T-helper 17 cell (primary cell): ENCODE results near the gene SERINC4. TPM values are rescaled to one million over a fixed set of nuclear protein-coding genes. Genes with fewer than 3 reads are reported as not detected.
A peak's percentile ranks its signal among the peaks of the same experiment; 100 is the strongest.
"Not testable (repeated sequence)": the region's sequence is repeated elsewhere in the genome, so short reads cannot be mapped to it uniquely, and the experiment has no call there.

Experiments used
- ATAC-seq: fragments of 150-1000 bp; cut with Tn5 transposase; 2 replicates; pipeline ENCODE4 v1.10.0; 2021; ENCODE audit warnings: mild to moderate bottlenecking, moderate library complexity
- DNase-seq, 3 donors: peaks; one replicate each; pipeline versions ENCODE4 v3.0.0 to v3.0.0-alpha.2; 2020 to 2021
- H3K9me3 ChIP-seq: one replicate; pipeline ENCODE4 v1.7.0; 2013; ENCODE audit warnings: low read length, mild to moderate bottlenecking; ENCODE audit not compliant: control insufficient read depth, poor library complexity, severe bottlenecking
- H3K27ac Mint-ChIP-seq: one replicate; pipeline ENCODE4 v1.8.0; 2022; ENCODE audit warnings: mild to moderate bottlenecking, moderate library complexity, mixed read lengths
- H3K27me3 Mint-ChIP-seq: one replicate; pipeline ENCODE4 v1.8.0; 2022; ENCODE audit warnings: mixed read lengths
- H3K36me3 Mint-ChIP-seq: one replicate; pipeline ENCODE4 v1.8.0; 2022; ENCODE audit warnings: low read depth, mixed read lengths
- H3K4me1 Mint-ChIP-seq: one replicate; pipeline ENCODE4 v1.8.0; 2022; ENCODE audit warnings: mild to moderate bottlenecking, mixed read lengths
- H3K4me3 Mint-ChIP-seq: one replicate; pipeline ENCODE4 v1.8.0; 2022; ENCODE audit warnings: mild to moderate bottlenecking, moderate library complexity, mixed read lengths
- total RNA-seq, 4 donors: library from RNA in 2 of 4; stranded (reverse) in 2 of 4; gene quantifications; one replicate each; pipeline ENCODE4 v1.2.3 and lab custom pipeline; 2022 to 2026

Gene SERINC4
- total RNA-seq, 2 donors from 2014 or later = 0.32 TPM; not detected in 1

DNA sequence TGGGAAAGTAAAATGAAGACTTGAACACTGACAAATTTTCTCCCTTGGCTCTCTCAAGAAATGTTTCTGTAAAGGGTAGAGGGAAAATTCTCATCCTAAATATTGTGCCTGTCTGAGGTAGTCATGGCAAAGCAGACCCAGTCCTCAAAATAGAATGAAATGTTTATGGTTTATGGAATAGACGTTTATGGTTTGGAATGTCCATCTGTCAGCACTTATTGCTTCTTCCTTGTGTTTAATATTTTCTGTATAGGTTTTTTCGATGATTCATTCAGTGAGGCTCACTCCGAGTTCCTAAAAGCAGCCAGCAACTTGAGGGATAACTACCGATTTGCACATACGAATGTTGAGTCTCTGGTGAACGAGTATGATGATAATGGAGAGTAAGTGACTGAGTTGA lies 37.2 kb downstream of the SERINC4 start:
- Mint-ChIP-seq H3K4me1 (peaks cover 8% of the 10 kb centered on the region), H3K27me3 (no peaks in the 10 kb centered on the region), H3K4me3 (no peak overlapping the region), H3K36me3 (peaks cover 3% of the 10 kb centered on the region), H3K27ac (no peak overlapping the region)
- DNase-seq (no peak), ATAC-seq (no peak)
- H3K9me3 ChIP-seq = no peaks in the 10 kb centered on the region

DNA sequence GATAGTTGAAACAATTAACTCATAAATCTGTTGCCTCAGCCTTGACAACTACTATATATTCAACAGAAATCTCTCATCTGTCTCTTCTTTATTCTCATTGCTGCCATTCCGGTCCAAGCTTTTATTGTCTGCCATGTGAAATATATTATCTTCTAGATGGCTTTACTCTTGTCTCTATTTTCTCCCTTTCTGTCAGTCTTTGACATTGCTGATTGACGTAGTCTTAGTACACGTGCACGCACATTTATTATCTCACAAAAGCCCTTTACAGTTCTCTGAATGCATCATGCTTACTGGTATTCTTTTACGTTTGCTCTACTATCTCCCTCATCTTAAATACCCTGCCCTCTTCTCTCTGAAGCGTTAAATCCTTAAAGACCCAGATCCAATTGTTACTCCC lies 48.1 kb downstream of the SERINC4 start:
- peaks cover 4% of the 10 kb centered on the region for H3K36me3 Mint-ChIP-seq
- H3K4me3 Mint-ChIP-seq = peak overlapping the region; percentile 86
- DNase-seq = no peak
- no peaks in the 10 kb centered on the region for H3K9me3 ChIP-seq
- no peak for ATAC-seq
- peak overlapping the region; percentile 57 for H3K27ac Mint-ChIP-seq
- peaks cover 42% of the 10 kb centered on the region for H3K4me1 Mint-ChIP-seq
- H3K27me3 Mint-ChIP-seq = no peaks in the 10 kb centered on the region

DNA sequence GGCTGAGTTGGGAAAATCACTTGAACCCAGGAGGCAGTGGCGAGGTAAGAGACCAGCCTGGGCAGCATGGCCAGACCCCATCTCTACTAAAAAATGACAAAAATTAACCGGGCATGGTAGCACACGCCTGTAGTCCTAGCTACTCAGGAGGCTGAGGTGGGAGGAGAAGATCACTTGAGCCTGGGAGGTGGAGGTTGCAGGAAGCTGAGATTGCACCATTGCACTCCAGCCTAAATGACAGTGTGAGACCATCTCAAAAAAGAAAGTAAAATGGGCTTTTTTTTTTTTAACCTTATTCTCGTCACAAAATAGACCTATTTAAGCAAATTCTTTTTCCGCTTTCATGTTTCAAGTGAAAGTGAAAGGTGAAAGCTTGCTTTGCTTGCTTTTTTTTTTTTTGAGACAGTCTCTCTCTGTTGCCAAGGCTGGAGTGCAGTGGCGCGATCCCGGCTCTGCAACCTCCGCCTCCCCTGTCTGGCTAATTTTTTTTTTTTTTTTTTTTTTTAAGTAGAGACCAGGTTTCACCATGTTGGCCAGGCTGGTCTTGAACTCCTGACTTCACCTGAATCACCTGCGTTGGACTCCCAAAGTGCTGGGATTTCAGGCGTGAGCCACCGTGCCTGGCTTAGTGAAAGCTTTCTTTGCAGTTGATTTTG lies 50.2 kb downstream of the SERINC4 start:
- ATAC-seq (peak; percentile 55), DNase-seq (peak in 2 of 3 donors; percentile 23 to 35)
- H3K36me3 Mint-ChIP-seq = peaks cover 4% of the 10 kb centered on the region
- H3K27me3 Mint-ChIP-seq = no peaks in the 10 kb centered on the region
- peak overlapping the region; percentile 97 for H3K27ac Mint-ChIP-seq
- peaks cover 48% of the 10 kb centered on the region for H3K4me1 Mint-ChIP-seq
- H3K4me3 Mint-ChIP-seq = peak overlapping the region; percentile 95
- no peaks in the 10 kb centered on the region for H3K9me3 ChIP-seq

DNA sequence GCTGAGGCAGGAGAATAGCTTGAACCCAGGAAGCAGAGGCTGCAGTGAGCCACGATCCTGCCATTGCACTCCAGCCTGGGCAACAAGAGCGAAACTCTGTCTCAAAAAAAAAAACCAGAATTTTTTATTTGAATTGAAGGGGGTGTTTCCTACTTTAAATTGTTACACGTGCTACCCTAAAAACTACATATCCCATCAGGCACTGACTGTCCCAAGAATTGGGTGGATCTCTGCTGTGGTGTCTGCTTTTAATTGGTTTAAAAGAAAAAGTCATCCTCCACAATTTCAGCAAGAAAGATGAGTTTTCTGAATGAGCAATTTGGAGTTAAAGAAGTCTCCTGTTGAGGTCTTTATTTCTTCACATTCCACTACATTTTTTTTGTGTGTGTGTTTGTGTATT lies 51.6 kb downstream of the SERINC4 start:
- H3K36me3 Mint-ChIP-seq = peaks cover 4% of the 10 kb centered on the region
- H3K9me3 ChIP-seq = no peaks in the 10 kb centered on the region
- ATAC-seq (peak; percentile 28), DNase-seq (no peak)
- peak overlapping the region; percentile 95 for H3K4me3 Mint-ChIP-seq
- H3K27ac Mint-ChIP-seq = peak overlapping the region; percentile 97
- peaks cover 45% of the 10 kb centered on the region for H3K4me1 Mint-ChIP-seq
- no peaks in the 10 kb centered on the region for H3K27me3 Mint-ChIP-seq

DNA sequence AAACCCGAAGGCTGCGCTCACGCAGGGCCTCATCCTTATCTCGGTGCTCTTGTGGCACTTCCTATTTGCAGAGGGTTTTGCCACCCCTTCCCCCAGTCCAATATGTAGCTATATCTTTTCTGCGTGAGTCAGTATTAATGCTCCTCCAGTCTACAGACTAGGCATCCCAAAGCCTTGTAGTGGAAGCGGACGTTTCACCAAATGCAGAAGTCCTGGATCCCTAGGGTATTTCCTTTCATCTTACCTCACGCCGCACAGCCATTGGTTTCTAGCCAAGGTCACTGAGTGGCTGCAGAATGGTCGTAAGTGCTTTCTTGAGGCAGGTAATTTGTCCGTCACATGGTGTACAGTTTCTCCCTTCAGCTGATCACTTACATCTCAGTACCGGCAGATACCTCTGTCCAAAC lies 53.1 kb downstream of the SERINC4 start:
- not testable (repeated sequence) for H3K36me3 Mint-ChIP-seq
- ATAC-seq = peak; percentile 42
- H3K4me1 Mint-ChIP-seq = peaks cover 37% of the 10 kb centered on the region

DNA sequence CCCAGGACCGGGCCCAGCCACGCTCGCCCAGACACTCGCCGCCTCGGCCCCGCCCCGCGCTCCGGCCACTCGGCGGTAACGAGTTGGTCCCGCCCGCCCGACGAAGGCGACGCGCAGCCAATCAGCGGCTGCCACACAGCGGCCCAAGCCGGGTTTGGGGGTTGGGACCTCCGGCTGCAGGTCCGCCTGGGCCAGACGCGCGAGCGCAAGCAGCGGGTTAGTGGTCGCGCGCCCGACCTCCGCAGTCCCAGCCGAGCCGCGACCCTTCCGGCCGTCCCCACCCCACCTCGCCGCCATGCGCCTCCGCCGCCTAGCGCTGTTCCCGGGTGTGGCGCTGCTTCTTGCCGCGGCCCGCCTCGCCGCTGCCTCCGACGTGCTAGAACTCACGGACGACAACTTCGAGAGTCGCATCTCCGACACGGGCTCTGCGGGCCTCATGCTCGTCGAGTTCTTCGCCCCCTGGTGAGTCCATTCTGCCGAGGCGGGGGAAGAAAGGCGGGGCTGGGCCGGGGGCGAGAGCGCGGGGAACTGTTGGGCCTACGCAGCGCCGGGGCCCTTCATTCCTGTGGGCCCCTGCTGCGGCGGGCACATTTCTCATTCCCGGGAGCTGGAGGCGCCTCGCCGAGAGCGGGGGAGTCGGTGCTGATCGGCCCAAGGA lies 53.6 kb downstream of the SERINC4 start, which contains the start of gene PDIA3:
Gene PDIA3, plus strand, starts transcription at position 194 of the 658 bp plus-strand sequence. Its CDS starts 102 bp downstream, at position 296.
- peak; percentile 77 to 84 (median 80) for DNase-seq
- H3K27ac Mint-ChIP-seq = peak within 1 kb of the TSS; percentile 97
- not testable (repeated sequence) for H3K9me3 ChIP-seq, H3K27me3 Mint-ChIP-seq, H3K36me3 Mint-ChIP-seq
- H3K4me1 Mint-ChIP-seq = peaks cover 32% of the 10 kb centered on the region
- peak within 1 kb of the TSS; percentile 95 for H3K4me3 Mint-ChIP-seq
- ATAC-seq = peak; percentile 81

More for the DNA sequence above, 53.1 kb downstream of the SERINC4 start:
- not testable (repeated sequence) for DNase-seq, H3K9me3 ChIP-seq, H3K27me3 Mint-ChIP-seq
- H3K27ac Mint-ChIP-seq = peak overlapping the region; percentile 97
- peak overlapping the region; percentile 95 for H3K4me3 Mint-ChIP-seq

Other genes with a start within 250 kb of the SERINC4 start
- 10 to 100 TPM; 25.6 to 35.5 TPM for gene PPIP5K1, start 210.0 kb downstream of the SERINC4 start, total RNA-seq
- not detected for gene CKMT1B, start 206.2 kb downstream of the SERINC4 start, total RNA-seq
- 1 to 10 TPM; 1.8 TPM for gene STRC, start 181.4 kb downstream of the SERINC4 start, total RNA-seq
- gene CATSPER2, start 151.4 kb downstream of the SERINC4 start, total RNA-seq = 1 to 10 TPM; 5.4 to 7.8 TPM
- gene CKMT1A, start 106.4 kb downstream of the SERINC4 start, total RNA-seq = not detected
- 100 to 1,000 TPM; 168 to 170 TPM for gene PDIA3, start 53.8 kb downstream of the SERINC4 start, total RNA-seq
- under 1 TPM; 0.63 to 0.97 TPM for gene ELL3, start 23.3 kb downstream of the SERINC4 start, total RNA-seq
- gene SERF2, start 7.9 kb downstream of the SERINC4 start, total RNA-seq = 100 to 1,000 TPM; 424 to 465 TPM
- 10 to 100 TPM; 15.7 to 22.8 TPM for gene HYPK, start 379 bp upstream of the SERINC4 start, total RNA-seq
- gene MFAP1, start 24.5 kb upstream of the SERINC4 start, total RNA-seq = 10 to 100 TPM in 1 of 2 donors, 1 to 10 TPM in 1; 8.9 to 12.1 TPM
- gene WDR76, start 26.8 kb upstream of the SERINC4 start, total RNA-seq = 10 to 100 TPM; 10.5 to 11.9 TPM